BLaER1 treated with 17β-estradiol and CSF1 and Interleukin-3, amounts not matched to agents 10 nM and 100 nM (cell line): ENCODE results near the gene AGRN.

ENCODE experiments used
- H3K27ac ChIP-seq, 11 experiments: shearing (Covaris generic); formaldehyde crosslinking; 2 replicates each; pipeline ENCODE4 v1.8.1; 2022
- H3K27me3 ChIP-seq, 11 experiments: shearing (Covaris generic); formaldehyde crosslinking; 2 replicates each; pipeline ENCODE4 v1.8.1; 2022
- H3K36me3 ChIP-seq, 11 experiments: shearing (Covaris generic); formaldehyde crosslinking; 2 replicates each; pipeline ENCODE4 v1.8.1; 2022
- H3K4me1 ChIP-seq, 10 experiments: shearing (Covaris generic); formaldehyde crosslinking; 2 replicates each; pipeline ENCODE4 v1.8.1; 2022
- H3K4me2 ChIP-seq, 11 experiments: shearing (Covaris generic); formaldehyde crosslinking; 2 replicates each; pipeline ENCODE4 v1.8.1; 2022
- H3K4me3 ChIP-seq, 10 experiments: shearing (Covaris generic); formaldehyde crosslinking; 2 replicates each; pipeline ENCODE4 v1.8.1; 2022
- H3K9ac ChIP-seq, 11 experiments: shearing (Covaris generic); formaldehyde crosslinking; 2 replicates each; pipeline ENCODE4 v1.8.1; 2022
- H3K9me3 ChIP-seq, 11 experiments: shearing (Covaris generic); formaldehyde crosslinking; replicated peaks in 1 of 11; 2 replicates each; pipeline ENCODE4 v1.8.1; 2022
- H4K20me1 ChIP-seq, 11 experiments: shearing (Covaris generic); formaldehyde crosslinking; 2 replicates each; pipeline ENCODE4 v1.8.1; 2022
- Cebpa-rat ChIP-seq, 11 experiments: shearing (Covaris generic); IDR thresholded peaks; 2 replicates each; pipeline ENCODE4 v1.8.1; 2022

AGRN gene

DNA sequence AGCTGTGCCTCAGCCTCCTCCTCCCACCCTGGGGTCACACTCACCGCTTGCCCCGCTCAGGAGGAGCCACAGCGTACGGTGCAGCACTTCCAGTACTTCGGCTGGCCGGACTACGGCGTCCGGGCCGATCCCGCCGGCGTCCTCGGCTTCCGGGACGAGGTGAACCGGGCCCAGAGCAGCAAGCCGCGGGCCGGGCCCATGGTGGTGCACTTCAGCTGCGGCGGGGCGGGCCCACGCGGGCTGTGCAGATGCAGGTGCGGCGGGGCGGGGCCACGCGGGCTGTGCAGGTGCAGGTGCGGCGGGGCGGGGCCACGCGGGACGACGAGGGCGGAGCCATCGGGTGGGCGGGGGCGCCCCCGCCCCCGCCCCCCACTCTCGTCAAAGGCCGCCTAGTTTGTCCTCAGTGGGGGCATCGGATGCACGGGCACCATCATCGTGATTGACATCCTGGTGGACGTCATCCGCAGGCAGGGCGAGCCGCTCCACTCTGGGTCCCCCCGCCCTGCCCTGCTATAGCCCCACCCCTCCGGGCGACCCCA, 48.7 kb downstream of the AGRN start:
- Histone ChIP-seq H3K4me1 (peaks cover 26 to 77% (median 63%) of the 10 kb centered on the region in 10 experiments), H3K4me3 (peak overlapping the region; percentile 57 to 76 (median 64)), H4K20me1 (peaks cover 0 to 53% (median 40%) of the 10 kb centered on the region in 11 experiments; a peak in 19 of 22 replicates), H3K27me3 (peaks cover 16 to 46% (median 31%) of the 10 kb centered on the region in 11 experiments; a peak in 19 of 22 replicates), H3K36me3 (no peaks in the 10 kb centered on the region), H3K9ac (peak overlapping the region in 6 of 11 experiments; percentile 9 to 56 (median 35); a peak in 8 of 22 replicates), H3K27ac (no peak overlapping the region), H3K9me3 (no peaks in the 10 kb centered on the region), H3K4me2 (peak overlapping the region; percentile 87 to 99 (median 94))
- no peak for TF ChIP-seq Cebpa-rat (IDR thresholded peaks at IDR 0.05)

DNA sequence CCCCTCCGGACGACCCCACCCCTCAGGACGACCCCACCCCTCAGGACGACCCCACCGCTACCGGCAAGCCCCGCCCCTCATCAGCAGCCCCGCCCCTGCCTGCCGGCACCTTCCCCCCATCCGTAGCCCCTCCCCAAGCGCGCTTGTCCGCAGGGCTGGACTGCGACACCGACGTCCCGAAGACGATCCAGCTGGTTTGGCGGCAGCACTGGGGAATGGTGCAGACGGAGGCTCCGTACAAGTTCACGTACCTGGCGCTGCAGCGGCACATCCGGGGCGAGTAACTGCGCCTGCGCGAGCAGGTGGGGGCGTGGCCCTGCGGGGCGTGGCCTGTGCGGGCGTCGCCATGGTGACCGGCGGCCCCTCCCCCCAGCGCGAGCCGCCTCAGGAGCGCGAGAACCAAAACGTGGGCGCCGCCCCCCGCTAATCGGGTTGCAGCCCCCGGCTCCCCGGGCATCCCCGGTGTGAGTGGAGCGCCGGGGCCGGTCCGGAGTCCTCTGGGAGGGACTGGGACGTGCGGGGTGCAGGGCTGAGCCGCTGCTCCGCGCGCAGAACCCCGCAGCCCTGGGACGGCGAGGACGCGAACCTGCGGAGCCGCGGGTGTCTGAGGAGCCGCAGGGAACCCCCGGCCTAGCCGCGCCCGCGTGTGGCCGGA, 49.3 kb downstream of the AGRN start:
- Histone ChIP-seq H3K36me3 (no peaks in the 10 kb centered on the region), H3K9ac (peak overlapping the region in 8 of 11 experiments; percentile 25 to 66 (median 58); a peak in 15 of 22 replicates), H3K4me3 (peak overlapping the region; percentile 57 to 76 (median 64)), H3K27ac (peak overlapping the region in 4 of 11 experiments; percentile 11 to 48 (median 31); a peak in 5 of 22 replicates), H3K27me3 (peaks cover 18 to 45% (median 34%) of the 10 kb centered on the region in 11 experiments; a peak in 20 of 22 replicates), H3K9me3 (no peaks in the 10 kb centered on the region), H3K4me2 (peak overlapping the region; percentile 89 to 99 (median 98)), H3K4me1 (peaks cover 21 to 71% (median 58%) of the 10 kb centered on the region in 10 experiments), H4K20me1 (peaks cover 0 to 47% (median 34%) of the 10 kb centered on the region in 11 experiments; a peak in 19 of 22 replicates)
- TF ChIP-seq Cebpa-rat (IDR thresholded peaks at IDR 0.05), result no peak

DNA sequence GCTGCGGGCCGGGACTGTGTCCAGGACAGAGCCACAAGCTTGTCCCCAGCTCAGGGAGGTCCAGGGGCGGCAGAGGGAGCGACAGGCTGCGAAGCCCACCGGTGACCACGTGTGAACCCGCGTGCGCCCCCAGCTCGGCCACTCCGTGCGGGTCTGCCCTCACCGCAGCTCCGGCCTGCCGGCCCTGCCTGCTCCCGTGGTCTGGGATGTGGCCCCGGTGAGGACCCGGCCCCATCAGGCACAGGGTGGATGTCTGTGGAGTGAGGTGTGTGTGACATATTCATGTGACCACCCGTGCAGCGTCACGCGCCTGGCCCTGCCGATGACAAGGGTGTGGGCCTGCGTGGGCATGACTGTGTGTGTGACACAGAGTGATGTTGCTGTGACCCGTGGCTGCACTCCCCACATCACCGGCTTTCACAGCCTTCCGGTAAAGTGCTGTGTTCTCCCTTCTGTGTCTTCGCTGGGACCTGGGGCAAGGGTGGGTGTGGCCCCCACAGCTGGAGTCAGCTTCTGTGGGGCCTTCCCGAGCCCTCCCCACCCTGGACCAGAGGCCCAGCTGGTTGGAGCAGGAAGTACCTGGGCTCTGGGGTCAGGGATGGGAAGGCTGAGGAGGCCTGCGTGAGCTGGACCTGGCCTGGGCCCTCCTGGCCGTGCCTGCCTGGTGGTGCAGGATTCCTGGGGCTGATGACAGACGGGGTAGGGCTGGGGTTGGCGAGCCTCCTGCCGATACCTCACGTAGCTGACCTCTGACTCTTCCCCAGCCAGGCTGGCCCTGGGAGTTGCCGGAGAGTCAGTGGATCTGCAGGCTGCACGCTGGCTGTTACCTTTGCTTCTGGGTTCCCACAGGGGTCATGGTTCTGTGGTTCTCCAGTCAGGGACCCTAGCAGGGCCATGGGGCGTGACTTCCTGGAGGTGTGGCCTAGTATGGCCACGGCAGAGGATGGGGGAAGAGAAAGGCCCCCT, 50.1 kb downstream of the AGRN start:
- H3K4me2 ChIP-seq, result peak overlapping the region; percentile 89 to 99 (median 98)
- peak overlapping the region in 6 of 11 experiments; percentile 4 to 36 (median 22); a peak in 7 of 22 replicates for H3K27ac ChIP-seq
- peaks cover 18 to 66% (median 53%) of the 10 kb centered on the region in 10 experiments for H3K4me1 ChIP-seq
- peaks cover 0 to 52% (median 32%) of the 10 kb centered on the region in 11 experiments; a peak in 18 of 22 replicates for H4K20me1 ChIP-seq
- TF ChIP-seq Cebpa-rat (IDR thresholded peaks at IDR 0.05), result no peak
- peak overlapping the region; percentile 57 to 76 (median 64) for H3K4me3 ChIP-seq
- H3K9ac ChIP-seq, result peak overlapping the region in 8 of 11 experiments; percentile 25 to 66 (median 58); a peak in 15 of 22 replicates
- H3K9me3 ChIP-seq, result no peaks in the 10 kb centered on the region
- H3K27me3 ChIP-seq, result peaks cover 21 to 49% (median 38%) of the 10 kb centered on the region in 11 experiments
- H3K36me3 ChIP-seq, result no peaks in the 10 kb centered on the region

DNA sequence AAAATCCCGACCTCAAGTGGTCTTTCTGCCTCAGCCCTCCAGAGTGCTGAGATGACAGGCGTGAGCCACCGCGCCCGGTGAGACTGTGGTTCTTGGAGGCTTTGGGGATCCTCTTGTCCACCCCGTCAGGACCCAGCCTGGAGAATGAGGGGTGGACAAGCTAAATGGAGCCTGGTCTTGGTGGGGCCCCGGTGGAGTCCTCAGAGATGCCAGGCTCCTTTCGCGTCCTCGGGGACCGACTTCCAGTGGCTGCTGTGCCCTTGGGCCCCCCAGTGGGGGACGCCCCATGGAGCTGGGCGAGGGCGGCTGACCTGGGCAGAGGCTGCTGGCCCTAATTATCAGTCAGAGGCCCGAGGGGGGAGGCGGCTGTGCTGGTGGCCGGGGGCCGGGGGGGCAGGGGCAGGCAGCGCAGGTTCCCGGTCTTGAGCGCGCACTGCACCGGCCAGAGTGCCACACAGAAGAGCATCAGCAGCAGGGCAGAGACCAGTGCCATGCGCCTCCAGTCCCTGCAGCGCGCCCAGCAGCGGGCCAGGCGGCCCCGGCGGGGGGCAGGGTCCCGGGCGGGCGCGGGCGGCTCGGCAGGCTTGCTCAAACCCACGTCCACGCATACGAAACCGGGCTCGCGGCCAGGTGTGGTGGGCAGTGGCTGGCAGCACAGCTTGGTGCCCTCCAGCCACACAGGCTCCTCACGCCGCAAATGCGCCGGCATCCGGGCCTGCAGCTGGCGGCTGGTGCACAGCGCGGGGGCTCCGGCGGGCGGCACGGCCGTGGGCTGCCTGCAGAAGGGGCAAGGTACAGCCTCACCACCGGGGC, 51.8 kb downstream of the AGRN start:
- H3K4me1 ChIP-seq, result peaks cover 18 to 53% (median 45%) of the 10 kb centered on the region in 10 experiments
- H3K4me3 ChIP-seq, result no peak overlapping the region
- no peak for TF ChIP-seq Cebpa-rat (IDR thresholded peaks at IDR 0.05)
- no peak overlapping the region for H3K27ac ChIP-seq
- peaks cover 0 to 43% (median 28%) of the 10 kb centered on the region in 11 experiments; a peak in 17 of 22 replicates for H4K20me1 ChIP-seq
- peaks cover 23 to 45% (median 34%) of the 10 kb centered on the region in 11 experiments for H3K27me3 ChIP-seq
- H3K4me2 ChIP-seq, result peak overlapping the region in 9 of 11 experiments; percentile 92 to 99 (median 98); a peak in 15 of 22 replicates
- H3K36me3 ChIP-seq, result no peaks in the 10 kb centered on the region
- H3K9ac ChIP-seq, result no peak overlapping the region; a peak in 1 of 22 replicates
- no peaks in the 10 kb centered on the region for H3K9me3 ChIP-seq

DNA sequence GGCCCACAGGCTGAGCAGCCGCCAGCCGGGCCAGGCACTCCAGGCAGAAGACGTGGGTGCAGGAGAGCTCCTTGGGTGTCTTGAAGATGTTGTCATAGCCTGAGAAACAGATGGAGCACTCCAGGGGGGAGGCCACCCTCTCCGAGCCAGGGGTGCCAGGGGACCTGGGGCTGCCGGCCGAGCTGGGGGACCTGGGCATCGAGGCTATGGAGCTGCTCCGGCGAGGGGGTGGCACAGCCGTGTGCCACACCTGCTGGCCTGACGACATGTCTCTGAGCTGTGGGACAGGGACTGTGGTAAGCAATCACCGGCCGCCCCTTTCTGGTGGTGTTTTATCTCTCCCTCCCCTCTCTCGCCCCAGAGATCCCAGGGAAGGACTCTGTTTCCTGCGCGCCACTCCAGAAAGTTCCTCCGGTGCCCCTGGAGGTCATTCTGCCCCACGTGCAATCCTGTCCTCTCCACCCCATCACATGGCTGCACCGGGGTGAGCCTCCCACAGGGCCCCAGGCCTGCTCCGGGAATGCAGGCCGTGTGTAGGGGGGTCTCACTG, 52.5 kb downstream of the AGRN start:
- peaks cover 0 to 37% (median 21%) of the 10 kb centered on the region in 11 experiments; a peak in 16 of 22 replicates for H4K20me1 ChIP-seq
- no peak overlapping the region for H3K27ac ChIP-seq
- no peaks in the 10 kb centered on the region for H3K36me3 ChIP-seq
- no peak overlapping the region; a peak in 1 of 22 replicates for H3K4me2 ChIP-seq
- H3K4me3 ChIP-seq, result no peak overlapping the region
- H3K9ac ChIP-seq, result no peak overlapping the region
- H3K9me3 ChIP-seq, result no peaks in the 10 kb centered on the region
- peaks cover 18 to 47% (median 38%) of the 10 kb centered on the region in 10 experiments for H3K4me1 ChIP-seq
- TF ChIP-seq Cebpa-rat (IDR thresholded peaks at IDR 0.05), result no peak
- peaks cover 25 to 41% (median 30%) of the 10 kb centered on the region in 11 experiments for H3K27me3 ChIP-seq

DNA sequence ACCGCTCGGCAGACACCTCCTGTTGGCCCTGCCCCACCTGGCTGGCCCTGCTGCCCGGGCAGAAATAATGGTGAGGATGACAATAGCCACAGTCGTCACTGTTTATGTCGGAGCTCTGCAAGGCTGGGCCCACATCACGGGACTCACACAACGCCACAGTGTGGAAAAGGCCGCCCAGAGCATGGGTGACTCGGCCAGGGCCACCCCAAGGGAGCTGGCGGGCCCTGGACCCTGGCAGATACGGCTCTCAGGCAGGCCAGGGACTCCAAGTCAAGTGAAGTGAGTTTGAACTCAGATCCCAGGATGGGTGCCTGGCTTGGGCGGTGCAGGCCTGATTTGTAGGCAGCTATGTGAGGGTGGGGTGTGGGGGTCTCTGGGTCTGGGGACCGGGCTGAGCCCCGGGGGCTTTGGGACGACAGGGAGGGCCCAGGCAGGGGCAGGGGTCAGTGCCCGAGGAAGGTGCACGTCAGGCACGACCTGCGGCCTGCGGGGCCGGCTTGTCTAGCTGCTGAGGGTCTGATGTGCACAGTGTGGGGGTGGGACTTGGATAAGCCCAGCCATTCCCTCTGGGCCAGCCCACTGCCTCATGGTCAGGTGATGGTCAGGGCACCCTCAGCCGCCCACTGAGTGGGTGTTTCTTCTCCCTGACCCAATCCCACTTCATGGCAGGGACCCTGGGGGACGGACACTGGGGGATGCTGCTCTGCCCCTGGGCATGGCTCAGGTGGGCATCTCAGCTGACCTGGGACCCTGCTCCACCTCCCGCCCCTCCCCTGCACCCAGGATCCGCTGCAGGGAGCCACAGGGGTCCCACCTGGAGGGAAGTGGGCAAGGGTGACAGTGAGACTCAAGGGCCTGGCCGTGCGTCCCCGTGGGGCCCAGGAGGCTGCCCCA, 53.2 kb downstream of the AGRN start:
- H3K27ac ChIP-seq, result no peak overlapping the region
- H3K27me3 ChIP-seq, result peaks cover 23 to 40% (median 32%) of the 10 kb centered on the region in 11 experiments
- peaks cover 0 to 29% (median 14%) of the 10 kb centered on the region in 11 experiments; a peak in 14 of 22 replicates for H4K20me1 ChIP-seq
- no peak overlapping the region for H3K4me2 ChIP-seq
- H3K9ac ChIP-seq, result no peak overlapping the region
- no peaks in the 10 kb centered on the region for H3K36me3 ChIP-seq
- TF ChIP-seq Cebpa-rat (IDR thresholded peaks at IDR 0.05), result no peak
- H3K4me1 ChIP-seq, result peaks cover 18 to 39% (median 31%) of the 10 kb centered on the region in 10 experiments
- no peaks in the 10 kb centered on the region for H3K9me3 ChIP-seq
- H3K4me3 ChIP-seq, result no peak overlapping the region
